Hepatocyte (in vitro differentiated cells): Measurements from ENCODE around the gene HIGD1A.

Source experiments
- CTCF ChIP-seq: fragments of 200-600 bp; sonication (generic); IDR thresholded peaks from 2 replicates; pipeline ENCODE4 v1.5.1; 2016; ENCODE audit warnings: antibody characterized with exemption, mild to moderate bottlenecking; ENCODE audit not compliant: poor library complexity
- EZH2 ChIP-seq: fragments of 200-600 bp; sonication (generic); IDR thresholded peaks from 2 replicates; pipeline ENCODE4 v1.6.1; 2016; ENCODE audit warnings: antibody characterized with exemption, mild to moderate bottlenecking, borderline replicate concordance
- EZH2phosphoT487 ChIP-seq: fragments of 200-600 bp; sonication (generic); IDR thresholded peaks from one replicate; pipeline ENCODE4 v1.6.1; 2018; ENCODE audit warnings: antibody characterized with exemption, mild to moderate bottlenecking, low read depth, moderate library complexity; ENCODE audit not compliant: unreplicated experiment, severe bottlenecking

GRCh38 chr3:42758126-42758525 is 46.2 kb downstream of the HIGD1A start:
- TF ChIP-seq CTCF (no peak), EZH2 (no peak), EZH2phosphoT487 (no peak)
